Cardiac septum (tissue), 1 donor: ENCODE results near the gene DROSHA. TPM values are rescaled to one million over a fixed set of nuclear protein-coding genes. Genes with fewer than 3 reads are reported as not detected.

Experiments
- DNase-seq: peaks from one replicate; pipeline ENCODE4 v3.0.0-alpha.2; 2020; ENCODE audit warnings: low spot score
- intact Hi-C: fragments of 100-400 bp; cut with DNase I; formaldehyde crosslinking; loops from one replicate; pipeline ENCODE4 v1.14.0; 2022
- total RNA-seq: library from RNA; stranded (reverse); fragmentation: NEBNext Ultra II Directional; extraction: Animal tissue kit (Norgen Biotek cat#: 25700); gene quantifications from one replicate; pipeline ENCODE4 v1.2.1, GENCODE V29; 2021
- donor health status: DM: no; HTN: no; CAD: no.

Gene DROSHA
- total RNA-seq, 1 donor from 2014 or later = 34.1 TPM

DNA sequence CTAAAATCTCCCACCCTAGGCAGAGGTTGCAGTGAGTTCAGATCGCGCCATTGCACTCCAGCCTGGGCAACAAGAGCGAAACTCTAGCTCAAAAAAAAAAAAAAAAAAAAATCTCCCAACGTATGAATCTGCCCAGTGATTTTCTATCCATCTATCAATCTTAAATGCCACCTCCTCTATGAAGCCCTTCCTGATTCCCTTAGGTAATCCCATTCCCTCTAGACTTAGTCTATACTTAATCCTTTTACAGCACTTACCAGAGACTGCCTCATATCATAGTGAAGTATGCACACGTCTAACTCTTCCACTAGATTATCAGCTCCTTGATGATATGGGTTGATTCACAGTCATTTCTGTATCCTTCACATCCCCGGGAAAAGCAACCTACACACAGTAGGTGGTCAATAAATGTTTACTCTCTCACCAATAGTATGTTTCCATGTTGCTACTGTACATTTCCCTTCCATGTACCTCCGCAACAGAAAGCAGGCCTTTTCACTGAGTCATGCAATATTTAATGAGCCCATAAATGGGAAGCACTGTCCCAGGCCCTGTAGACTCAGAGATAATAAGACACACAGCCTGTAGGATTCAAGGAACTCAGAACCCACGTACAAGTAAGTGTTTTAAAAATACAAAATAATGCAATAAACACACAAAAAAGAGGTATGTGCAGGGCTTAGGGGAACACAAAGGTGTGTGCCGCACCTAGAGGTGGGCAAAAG is 1.2 kb downstream of the DROSHA start:
- no peak for DNase-seq
- intact Hi-C loops = no loop called here

DNA sequence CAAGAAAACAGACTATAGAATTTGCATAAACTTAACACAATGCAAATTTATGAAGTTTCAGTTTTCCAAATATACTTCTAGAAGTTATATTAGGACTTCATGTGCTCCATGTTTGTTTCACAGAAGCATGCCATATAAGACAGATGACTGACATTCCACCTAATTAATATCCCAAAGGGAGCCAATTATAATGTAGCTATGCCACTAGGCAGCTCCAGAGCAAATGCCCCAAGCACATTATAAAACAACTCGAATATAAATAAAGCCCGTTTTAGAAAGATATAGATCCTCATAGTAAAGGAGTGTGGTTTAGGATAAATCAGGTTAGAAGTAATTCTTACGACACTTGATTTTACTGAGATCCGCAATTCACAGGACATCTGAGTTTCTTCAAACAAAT is 8.9 kb downstream of the DROSHA start:
- intact Hi-C loops = no loop called here
- DNase-seq = no peak

DNA sequence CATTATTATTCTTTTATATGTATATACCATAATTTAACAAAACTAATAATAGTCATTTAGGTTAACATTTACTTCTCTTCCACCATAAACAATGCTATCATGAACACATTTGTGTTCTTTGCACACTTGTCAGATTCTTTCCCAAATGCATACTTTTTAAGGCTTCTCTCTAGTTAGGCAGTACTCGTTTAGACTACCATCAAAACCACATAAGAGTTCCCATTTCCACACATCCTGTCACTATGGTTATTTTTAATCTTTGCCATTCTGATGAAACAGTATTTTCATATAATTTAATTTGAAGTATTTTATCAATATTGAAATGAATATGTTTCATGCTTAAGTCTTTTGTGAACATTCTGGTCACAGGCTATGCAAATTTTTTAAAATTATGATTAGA is 15.1 kb downstream of the DROSHA start:
- no peak for DNase-seq
- intact Hi-C loops = no loop called here

DNA sequence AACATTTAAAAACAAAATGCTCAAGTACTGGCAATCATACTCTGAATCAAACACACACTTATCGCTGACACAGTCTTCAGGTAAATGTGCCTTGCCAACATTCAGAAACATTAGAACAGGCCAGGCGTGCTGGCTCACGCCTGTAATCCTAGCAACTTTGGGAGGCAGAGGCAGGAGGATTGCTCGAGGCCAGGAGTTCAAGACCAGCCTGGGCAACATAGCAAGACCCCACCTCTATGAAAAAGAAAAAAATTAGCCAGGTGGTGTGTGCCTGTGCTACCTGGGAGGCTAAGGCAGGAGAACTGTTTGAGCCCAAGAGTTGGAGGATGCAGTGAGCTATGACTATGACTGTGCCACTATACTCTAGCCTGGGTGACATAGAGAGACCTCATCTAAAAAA is 20.6 kb downstream of the DROSHA start:
- intact Hi-C loops = no loop called here
- no peak for DNase-seq

DNA sequence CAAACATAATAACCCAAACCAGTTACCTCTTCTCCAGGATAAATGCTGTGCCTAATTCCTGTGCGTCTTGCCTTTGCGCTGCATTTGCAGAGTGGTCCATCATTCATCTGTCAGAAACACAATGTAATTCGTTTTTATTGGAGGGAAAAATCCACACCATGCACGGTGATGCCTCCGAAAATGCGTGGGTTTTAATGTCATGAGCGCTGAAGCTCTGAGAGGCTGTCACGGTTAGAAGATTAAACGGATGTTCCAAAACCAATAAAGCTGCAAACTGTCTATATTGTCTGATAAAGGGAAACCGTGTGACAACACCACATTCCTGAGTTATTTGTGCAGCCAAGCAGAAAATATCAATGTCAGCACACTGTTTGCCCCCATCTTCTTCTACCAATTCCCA is 27.4 kb downstream of the DROSHA start:
- DNase-seq = no peak
- intact Hi-C loops = no loop called here

DNA sequence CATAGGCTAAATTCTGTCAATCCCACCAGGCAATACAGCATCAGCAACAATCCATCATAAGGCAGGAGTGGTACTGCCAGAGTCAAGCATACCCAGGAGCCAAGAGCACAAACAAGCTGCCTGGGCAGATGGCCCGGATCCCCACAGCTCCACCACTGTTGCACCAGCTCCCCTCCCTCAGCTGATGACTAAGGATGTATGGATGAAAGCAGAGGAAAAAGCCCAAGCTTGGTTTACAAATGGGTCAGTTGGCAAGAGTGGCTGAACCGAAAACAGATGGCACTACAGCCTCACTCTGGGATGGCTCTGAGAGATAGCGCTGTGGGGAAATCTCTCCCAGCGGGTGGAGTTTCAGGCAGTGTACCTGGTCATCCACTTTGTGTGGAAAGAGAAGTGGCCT is 29.4 kb downstream of the DROSHA start:
- intact Hi-C loops = no loop called here
- DNase-seq = no peak

DNA sequence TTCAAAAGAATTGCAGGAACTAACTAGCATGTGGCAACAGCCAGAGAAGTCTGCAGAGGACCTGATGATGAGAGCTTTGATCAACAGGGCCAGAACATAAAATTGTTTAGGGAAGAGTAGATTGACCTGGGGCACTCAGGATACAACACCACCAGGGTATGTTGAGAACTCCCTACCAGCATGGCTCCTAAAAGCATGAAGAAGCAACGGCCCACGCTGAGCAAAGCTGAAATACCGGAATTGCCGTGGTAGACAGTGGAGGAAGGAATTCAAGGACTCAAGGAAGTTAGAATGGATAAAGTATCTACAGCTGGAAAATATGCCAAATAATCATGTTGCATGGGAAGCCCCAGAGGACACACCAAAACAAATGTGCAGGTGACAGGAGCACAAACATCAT is 31.6 kb downstream of the DROSHA start:
- intact Hi-C loops = no loop called here
- no peak for DNase-seq

DNA sequence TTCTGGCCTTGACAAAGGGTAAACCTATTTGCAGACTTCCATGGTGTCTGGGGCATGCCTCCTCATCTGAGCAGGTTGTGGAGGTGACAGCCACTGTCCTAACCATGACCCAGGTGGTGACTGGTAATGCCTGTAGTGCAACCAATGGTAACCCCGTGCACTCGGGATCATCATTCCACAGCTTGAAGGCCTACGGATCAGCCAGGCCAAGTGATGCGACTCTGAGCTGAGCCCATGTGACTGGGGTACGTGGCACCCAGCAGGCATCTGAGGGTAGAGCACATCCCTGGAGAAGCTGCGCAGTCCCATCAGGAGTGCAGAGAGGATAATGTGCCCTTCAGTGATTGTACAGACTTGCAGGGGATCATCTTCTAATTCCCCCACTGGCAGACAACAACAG is 35.0 kb downstream of the DROSHA start:
- intact Hi-C loops = no loop called here
- no peak for DNase-seq

DNA sequence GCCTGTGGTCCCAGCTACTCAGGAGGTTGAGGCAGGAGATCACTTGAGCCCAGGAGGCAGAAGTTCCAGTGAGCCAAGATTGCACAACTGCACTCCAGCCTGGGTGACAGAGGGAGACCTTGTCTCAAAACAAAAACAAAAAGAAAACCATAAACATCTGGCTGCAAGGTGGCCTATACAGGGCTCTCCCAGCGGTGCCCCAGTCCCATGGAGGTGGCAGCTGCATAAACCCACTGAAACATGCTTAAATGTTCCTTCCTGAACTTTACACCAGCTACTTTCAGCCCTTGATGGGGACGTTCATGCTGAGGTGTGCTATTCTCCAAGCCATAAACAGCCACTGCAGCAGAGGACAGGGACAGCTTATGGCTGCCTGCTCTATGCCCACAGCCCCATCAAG is 35.6 kb downstream of the DROSHA start:
- no peak for DNase-seq
- intact Hi-C loops = no loop called here

DNA sequence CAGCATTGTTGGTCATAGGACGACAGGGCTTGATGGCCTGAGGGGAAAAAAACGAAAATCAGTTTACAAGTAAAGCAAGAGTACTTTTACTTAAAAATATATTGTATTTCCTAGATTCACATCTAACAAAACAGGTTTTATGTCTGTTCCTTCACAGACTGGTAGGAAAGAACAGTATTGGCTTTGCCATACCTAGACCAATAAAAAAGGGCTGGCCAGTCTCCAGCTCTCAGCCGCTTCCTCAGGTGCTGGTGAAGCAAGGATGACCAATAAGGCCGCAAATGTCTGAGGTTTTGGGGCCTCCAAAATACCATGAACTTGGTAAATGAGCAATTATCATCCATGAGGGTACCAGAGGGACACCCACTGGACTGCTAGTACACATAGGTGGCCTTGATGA is 36.6 kb downstream of the DROSHA start:
- intact Hi-C loops = no loop called here
- no peak for DNase-seq

DNA sequence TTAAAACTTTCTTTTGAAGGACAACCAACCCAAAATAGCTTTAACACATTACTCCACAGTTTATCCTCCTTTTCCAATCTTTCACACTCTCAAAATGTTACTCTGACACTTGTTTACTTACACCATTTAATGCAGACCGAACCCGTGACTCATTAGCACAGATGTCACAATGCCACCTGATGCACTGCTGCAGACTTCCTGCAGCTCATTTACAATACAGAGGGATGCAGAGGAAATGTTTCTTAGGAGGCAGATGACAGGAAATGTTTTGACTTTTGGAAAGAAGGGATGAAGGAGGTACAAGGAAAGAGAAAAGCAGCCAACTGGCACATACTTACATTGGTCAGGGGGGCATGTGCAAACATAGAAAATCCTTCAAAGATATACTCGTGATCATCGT is 39.0 kb downstream of the DROSHA start:
- intact Hi-C loops = no loop called here
- DNase-seq = no peak

DNA sequence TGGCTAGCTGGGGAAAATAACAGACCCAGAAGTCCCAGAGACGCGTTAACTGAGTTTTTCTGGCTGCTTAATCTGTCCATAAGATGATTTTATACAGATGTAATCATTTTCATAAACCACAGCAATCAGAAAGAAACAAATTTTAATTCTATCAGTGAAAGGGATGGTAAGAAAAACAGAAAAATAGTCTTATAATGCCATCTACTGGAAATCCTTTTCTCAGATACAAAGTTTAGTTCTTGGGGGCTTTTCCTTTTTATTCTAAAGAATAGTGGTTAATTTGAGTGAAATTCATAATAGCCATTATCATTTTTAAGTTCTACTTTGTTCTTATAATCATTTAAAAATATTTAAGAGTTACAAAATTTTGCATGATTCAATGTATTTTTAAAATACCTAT is 44.4 kb downstream of the DROSHA start:
- intact Hi-C loops = no loop called here
- DNase-seq = no peak

DNA sequence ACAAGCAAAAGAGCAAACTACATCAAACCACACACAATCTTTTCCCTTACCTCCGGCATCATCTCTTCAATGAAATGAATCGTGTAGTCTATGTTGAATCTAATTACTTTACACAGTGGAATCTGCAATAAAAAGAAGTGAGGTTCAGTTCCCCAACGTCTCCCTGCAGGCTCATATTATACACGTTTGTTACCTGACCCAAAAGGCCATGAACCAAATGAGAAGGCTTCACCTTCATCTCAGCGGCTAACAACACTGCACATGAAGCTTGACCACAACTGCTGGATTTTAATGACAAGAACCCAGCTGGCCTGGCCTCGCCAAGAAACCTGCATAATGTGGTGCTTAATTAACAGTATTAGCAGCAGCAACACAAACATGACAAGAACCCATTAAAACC is 45.5 kb downstream of the DROSHA start:
- no peak for DNase-seq
- intact Hi-C loops = no loop called here

DNA sequence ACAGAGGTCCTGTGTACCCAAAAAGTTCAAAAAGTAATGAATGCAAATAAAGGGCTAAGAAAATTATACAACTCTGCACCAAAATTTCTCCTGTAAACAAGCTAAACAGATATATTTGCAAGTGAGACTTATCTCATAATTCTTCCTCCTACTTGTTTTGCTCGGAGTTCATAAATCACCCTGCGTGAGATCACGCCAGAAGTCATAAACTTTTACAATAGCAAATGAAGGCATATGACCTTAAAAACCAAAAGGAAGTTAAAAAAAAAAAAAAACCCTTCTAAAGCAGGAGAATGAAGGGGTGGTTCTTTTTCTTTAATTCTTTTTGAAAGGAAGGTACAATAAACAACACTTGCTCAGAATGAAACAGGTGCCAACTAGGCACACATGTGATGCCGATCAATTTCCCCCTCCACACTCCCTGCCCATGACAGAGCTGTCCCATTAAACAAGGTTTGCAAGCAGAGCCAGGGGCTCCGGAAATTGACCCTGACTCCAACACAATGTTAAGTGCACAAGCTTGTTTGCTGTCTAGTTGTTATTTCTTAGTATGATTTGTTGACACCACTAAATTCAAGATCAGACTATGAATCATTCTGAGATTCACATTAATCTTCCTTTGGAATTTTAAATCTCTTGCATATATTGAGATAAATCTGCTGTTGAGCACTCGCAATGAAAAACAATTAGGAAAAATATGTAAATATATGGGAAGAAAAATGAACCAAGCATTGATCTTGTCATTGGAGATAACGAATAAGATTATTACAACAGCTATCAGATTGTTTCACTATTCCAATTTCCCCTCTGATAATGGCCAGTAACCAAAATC is 46.3 kb downstream of the DROSHA start:
- intact Hi-C loops = no loop called here

DNA sequence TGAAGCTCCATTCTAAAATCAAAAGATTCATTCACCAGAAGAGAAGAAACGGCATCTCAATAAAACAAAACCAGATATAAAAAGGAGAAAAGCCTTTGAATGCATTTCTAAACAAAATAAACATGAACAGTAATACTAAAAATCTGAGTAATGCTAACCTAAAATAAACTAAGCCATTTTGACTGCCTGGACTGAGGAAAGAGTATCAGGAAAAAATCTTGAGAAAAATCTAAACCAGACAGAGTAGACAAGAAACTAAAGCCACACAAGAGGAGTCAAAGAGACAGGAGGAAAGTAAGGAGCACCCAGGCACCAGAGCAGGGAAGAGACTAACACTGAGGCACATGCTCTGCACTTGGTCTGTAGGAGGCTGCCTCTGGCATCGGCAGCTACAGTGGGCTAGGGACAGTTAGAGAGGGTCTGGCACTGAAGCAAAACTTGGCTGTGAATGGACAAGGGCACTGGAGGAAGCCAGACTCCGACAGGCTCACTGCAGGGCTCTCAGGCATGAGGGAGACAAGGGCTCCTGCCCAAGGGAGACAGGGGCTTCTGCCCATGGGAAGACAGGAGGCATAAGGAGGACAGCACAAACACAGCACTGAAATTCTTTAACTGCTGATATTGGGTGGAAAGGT is 50.2 kb downstream of the DROSHA start:
- intact Hi-C loops = no loop called here
- DNase-seq = no peak

More for the DNA sequence above, 46.3 kb downstream of the DROSHA start:
- no peak for DNase-seq

DNA sequence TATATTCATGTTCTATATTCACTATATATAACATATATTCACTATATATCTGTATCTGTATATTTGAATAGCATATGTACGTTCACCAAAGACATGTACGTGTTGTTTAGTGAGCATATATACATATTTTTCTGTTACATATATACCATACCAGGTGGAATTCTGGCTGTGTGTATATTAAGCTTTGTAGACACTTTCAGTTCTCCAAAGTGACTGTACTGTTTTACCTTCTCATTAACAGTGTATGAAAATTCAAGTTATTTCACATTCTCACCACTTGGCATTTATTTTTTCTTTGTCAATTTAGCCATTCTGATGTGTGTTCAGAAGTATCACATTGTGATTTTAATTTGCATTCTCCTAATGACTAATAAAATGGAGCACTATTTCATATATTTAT is 52.2 kb downstream of the DROSHA start:
- no peak for DNase-seq
- intact Hi-C loops = no loop called here

DNA sequence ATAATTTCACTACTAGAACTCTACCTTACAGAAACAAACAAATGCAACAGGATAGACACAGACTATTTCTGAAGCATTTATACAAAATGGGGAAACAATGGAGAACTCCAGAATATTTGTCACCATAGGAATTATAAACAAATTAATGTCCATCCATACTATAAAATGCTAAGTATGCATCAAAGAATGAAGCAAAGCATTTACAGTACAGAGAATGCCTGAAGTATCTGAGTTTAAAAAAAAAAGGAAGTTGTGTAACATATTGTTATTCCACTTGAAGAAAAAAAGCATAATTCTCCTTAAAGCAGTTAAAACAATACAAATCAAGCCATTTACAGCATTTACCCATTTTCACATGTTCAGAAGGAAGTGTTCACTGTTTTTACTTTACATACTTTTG is 53.0 kb downstream of the DROSHA start:
- no peak for DNase-seq
- intact Hi-C loops = no loop called here

DNA sequence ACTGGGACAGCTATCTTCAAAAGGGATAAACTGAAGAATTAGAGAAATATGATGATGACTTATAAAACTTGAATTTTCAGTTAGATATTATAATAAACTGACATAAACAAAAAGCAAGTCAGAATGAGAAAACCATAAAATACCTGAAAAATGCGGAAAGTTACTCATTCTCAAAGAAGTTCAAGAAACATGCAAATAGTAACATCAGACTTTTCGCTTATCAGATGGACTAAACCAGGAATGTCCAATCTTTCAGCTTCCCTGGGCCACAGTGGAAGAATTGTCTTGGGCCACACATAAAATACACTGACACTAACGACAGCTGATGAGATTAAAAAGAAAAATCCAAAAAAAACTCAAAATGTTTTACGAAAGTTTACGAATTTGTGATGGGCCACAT is 53.9 kb downstream of the DROSHA start:
- intact Hi-C loops = no loop called here
- DNase-seq = no peak

DNA sequence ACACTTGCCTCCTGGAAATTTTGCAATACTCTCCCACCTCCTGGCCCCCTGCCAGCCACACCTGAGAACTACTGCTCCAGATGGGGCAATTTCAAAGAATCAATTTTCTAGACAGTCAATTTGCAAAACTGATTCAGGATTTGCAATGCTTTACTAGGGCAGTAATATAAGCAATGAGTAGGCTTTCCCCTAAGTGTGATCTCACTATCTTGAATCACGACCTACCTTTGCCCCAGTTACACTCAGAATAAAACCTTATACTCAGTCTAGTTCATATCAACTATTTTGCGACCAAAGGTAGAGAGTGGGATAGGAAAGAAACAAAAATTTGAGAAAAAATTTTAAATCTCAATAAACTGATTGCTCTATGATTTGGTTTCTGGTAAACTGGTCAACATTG is 54.4 kb downstream of the DROSHA start:
- intact Hi-C loops = no loop called here
- no peak for DNase-seq

DNA sequence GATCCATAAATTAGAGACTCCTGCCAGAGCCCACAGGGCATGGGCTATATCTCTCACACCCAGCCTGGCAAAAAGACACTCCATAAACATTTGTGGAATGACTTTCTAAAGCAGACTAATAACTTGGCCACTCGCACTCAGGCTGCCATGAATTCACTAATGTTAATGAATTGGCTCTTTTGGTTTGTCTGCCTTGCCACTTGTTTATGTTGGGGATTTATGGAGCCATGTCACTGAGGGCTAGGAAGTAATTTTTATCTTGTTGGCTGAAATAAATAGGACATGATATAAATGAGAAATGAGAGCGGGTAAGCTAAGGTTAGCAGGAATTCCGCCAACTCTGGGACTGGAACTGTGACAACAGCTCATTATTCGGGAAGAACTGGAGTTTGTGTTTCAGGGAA is 55.2 kb downstream of the DROSHA start:
- intact Hi-C loops = no loop called here
- DNase-seq = no peak

DNA sequence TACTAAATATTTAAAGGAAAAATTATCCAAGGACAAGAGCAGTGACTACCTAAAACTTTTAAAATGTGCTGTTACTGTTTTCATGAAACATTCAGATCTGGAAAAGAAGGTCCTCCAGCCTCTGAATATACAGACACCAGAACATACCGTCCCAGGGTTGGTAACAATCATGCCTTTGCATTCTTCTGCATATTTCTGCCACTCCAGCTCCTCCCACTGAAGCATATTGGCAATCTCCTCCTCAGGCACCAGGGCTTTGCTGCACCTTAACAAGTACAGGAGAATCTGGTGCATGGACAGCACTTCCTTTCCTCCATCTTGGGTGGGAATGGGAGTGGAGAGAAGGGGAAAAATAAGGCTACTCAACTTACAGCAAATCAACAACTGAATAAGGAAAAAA is 60.0 kb downstream of the DROSHA start:
- intact Hi-C loops = no loop called here
- no peak for DNase-seq
